HG03159 (cell line): ENCODE measurements around the gene MAFG.

Experiments
- ATAC-seq: cut with Tn5 transposase; IDR thresholded peaks from one replicate; pipeline ENCODE4 v1.9.1; 2021; ENCODE audit warnings: mild to moderate bottlenecking, moderate library complexity; ENCODE audit not compliant: unreplicated experiment

Gene MAFG

GRCh38 chr17:81940538-81941483, 13.3 kb upstream of the MAFG start:
- ATAC-seq = no peak

GRCh38 chr17:81939881-81940385, 12.4 kb upstream of the MAFG start:
- no peak for ATAC-seq

GRCh38 chr17:81939218-81939617, 11.7 kb upstream of the MAFG start:
- ATAC-seq = no peak

GRCh38 chr17:81935709-81936084, 8.2 kb upstream of the MAFG start:
- no peak for ATAC-seq

- ATAC-seq = no peak
Observed at GRCh38 chr17:81934850-81935708, 7.5 kb upstream of the MAFG start.

GRCh38 chr17:81934098-81934757, 6.7 kb upstream of the MAFG start:
- ATAC-seq = no peak

GRCh38 chr17:81933178-81933699, 5.7 kb upstream of the MAFG start:
- ATAC-seq = no peak

- no peak for ATAC-seq
Observed at GRCh38 chr17:81932333-81932983, 4.9 kb upstream of the MAFG start.

GRCh38 chr17:81931557-81932332, 4.2 kb upstream of the MAFG start:
- no peak for ATAC-seq

GRCh38 chr17:81931189-81931556, 3.6 kb upstream of the MAFG start:
- ATAC-seq = no peak

GRCh38 chr17:81930142-81931125, 2.9 kb upstream of the MAFG start:
- ATAC-seq = no peak

- ATAC-seq = no peak
Observed at GRCh38 chr17:81929253-81930141, 2.0 kb upstream of the MAFG start.

- no peak for ATAC-seq
Observed at GRCh38 chr17:81928544-81929252, 1.2 kb upstream of the MAFG start.

GRCh38 chr17:81927152-81927652, 333 bp downstream of the MAFG start:
- ATAC-seq = peak; percentile 15

- peak; percentile 12 for ATAC-seq
Observed at GRCh38 chr17:81926451-81927151, 934 bp downstream of the MAFG start.

GRCh38 chr17:81925860-81926450, 1.6 kb downstream of the MAFG start:
- ATAC-seq = no peak
